ENCODE results near the gene ABHD12B.
"Not testable (repeated sequence)": the region's sequence is repeated elsewhere in the genome, so short reads cannot be mapped to it uniquely, and the experiment has no call there.

The ABHD12B gene

GRCh38 chr14:50887476-50887875, 15.6 kb downstream of the ABHD12B start:
- no peak overlapping the region for H3K4me3 ChIP-seq (replicated peaks; ENCODE audit: low read depth, low read length)
- TF ChIP-seq CTCF (IDR thresholded peaks at IDR 0.05; ENCODE audit: low read depth, low read length, missing control alignments): no peak
- DNase-seq (ENCODE audit: extremely low read depth, low read depth): no peak

GRCh38 chr14:50892255-50892654, 20.4 kb downstream of the ABHD12B start:
- no peak for DNase-seq (ENCODE audit: extremely low read depth, low read depth)
- no peak overlapping the region for H3K4me3 ChIP-seq (replicated peaks; ENCODE audit: low read depth, low read length)
- no peak for TF ChIP-seq CTCF (IDR thresholded peaks at IDR 0.05; ENCODE audit: low read depth, low read length, missing control alignments)

- DNase-seq (ENCODE audit: extremely low read depth, low read depth); H3K4me3 ChIP-seq (replicated peaks; ENCODE audit: low read depth, low read length): not testable (repeated sequence)
Observed at GRCh38 chr14:50896421-50896820, 24.6 kb downstream of the ABHD12B start.

- H3K4me3 ChIP-seq (replicated peaks; ENCODE audit: low read depth, low read length); DNase-seq (ENCODE audit: extremely low read depth, low read depth): not testable (repeated sequence)
Observed at GRCh38 chr14:50897005-50897404, 25.2 kb downstream of the ABHD12B start.

GRCh38 chr14:50897658-50898175, 25.9 kb downstream of the ABHD12B start:
- TF ChIP-seq CTCF (IDR thresholded peaks at IDR 0.05; ENCODE audit: low read depth, low read length, missing control alignments): no peak
- DNase-seq (ENCODE audit: extremely low read depth, low read depth): no peak
- no peak overlapping the region for H3K4me3 ChIP-seq (replicated peaks; ENCODE audit: low read depth, low read length)

GRCh38 chr14:50901361-50901760, 29.5 kb downstream of the ABHD12B start:
- no peak for DNase-seq (ENCODE audit: extremely low read depth, low read depth)
- TF ChIP-seq CTCF (IDR thresholded peaks at IDR 0.05; ENCODE audit: low read depth, low read length, missing control alignments): no peak
- H3K4me3 ChIP-seq (replicated peaks; ENCODE audit: low read depth, low read length): no peak overlapping the region

- TF ChIP-seq CTCF (IDR thresholded peaks at IDR 0.05; ENCODE audit: low read depth, low read length, missing control alignments): no peak
- no peak for DNase-seq (ENCODE audit: extremely low read depth, low read depth)
Observed at GRCh38 chr14:50904719-50905118, 32.9 kb downstream of the ABHD12B start.

GRCh38 chr14:50906326-50907065, 34.6 kb downstream of the ABHD12B start:
- H3K4me3 ChIP-seq (replicated peaks; ENCODE audit: low read depth, low read length): no peak overlapping the region
- DNase-seq (ENCODE audit: extremely low read depth, low read depth): no peak
- TF ChIP-seq CTCF (IDR thresholded peaks at IDR 0.05; ENCODE audit: low read depth, low read length, missing control alignments): no peak

More at GRCh38 chr14:50904719-50905118, 32.9 kb downstream of the ABHD12B start:
- H3K4me3 ChIP-seq (replicated peaks; ENCODE audit: low read depth, low read length): no peak overlapping the region

All from HFF-Myc (cell line).